Measurements from ENCODE around the gene SLC22A23.

DNA sequence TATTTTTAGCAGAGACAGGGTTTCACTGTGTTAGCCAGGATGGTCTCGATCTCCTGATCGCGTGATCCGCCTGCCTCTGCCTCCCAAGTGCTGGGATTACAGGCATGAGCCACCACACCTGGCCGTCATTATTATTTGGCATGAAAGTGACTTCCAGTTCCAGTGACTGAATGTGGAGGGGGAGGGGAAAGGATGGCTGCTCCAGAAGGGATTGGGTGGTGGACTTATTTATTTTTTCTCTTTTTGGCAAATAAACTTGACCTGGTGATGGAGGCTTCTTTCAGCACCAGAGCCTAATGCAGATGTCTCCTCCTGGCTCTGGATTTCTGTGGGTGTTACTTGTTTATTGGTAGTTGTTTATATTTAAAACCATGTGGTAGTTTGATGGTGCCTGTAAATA, 16.9 kb upstream of the SLC22A23 start:
- TF ChIP-seq SUZ12 (IDR thresholded peaks at IDR 0.05; ENCODE audit: extremely low read depth, insufficient read depth, insufficient read length) = no peak
- no peak for TF ChIP-seq ZNF274 (IDR thresholded peaks at IDR 0.05; ENCODE audit: low read depth, low read length)
